Mesangial cell (primary cell): ENCODE data around the gene PADI3. TPM values are rescaled to one million over a fixed set of nuclear protein-coding genes. Genes with fewer than 3 reads are reported as not detected.

Source experiments
- total RNA-seq: library from RNA; depleted of rRNA; stranded (reverse); fragments of >200 nt; gene quantifications from 2 replicates; pipeline ENCODE4 v1.2.3, GENCODE V29; 2015

Gene PADI3, protein sequence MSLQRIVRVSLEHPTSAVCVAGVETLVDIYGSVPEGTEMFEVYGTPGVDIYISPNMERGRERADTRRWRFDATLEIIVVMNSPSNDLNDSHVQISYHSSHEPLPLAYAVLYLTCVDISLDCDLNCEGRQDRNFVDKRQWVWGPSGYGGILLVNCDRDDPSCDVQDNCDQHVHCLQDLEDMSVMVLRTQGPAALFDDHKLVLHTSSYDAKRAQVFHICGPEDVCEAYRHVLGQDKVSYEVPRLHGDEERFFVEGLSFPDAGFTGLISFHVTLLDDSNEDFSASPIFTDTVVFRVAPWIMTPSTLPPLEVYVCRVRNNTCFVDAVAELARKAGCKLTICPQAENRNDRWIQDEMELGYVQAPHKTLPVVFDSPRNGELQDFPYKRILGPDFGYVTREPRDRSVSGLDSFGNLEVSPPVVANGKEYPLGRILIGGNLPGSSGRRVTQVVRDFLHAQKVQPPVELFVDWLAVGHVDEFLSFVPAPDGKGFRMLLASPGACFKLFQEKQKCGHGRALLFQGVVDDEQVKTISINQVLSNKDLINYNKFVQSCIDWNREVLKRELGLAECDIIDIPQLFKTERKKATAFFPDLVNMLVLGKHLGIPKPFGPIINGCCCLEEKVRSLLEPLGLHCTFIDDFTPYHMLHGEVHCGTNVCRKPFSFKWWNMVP
- total RNA-seq, result 0.16 TPM in 1 of 2 replicates, not detected in the other

GRCh38 chr1:17248781-17249180 lies at the start of gene PADI3:
TSS of gene PADI3 (plus strand) at chr1:17249098. CDS start at chr1:17249138, 40 bp downstream.

GRCh38 chr1:17204546-17205440 lies 44.1 kb upstream of the PADI3 start, which contains the start of gene PADI1:
TSS of gene PADI1 (plus strand) at chr1:17205128. CDS start at chr1:17205218, 90 bp downstream.

DNA sequence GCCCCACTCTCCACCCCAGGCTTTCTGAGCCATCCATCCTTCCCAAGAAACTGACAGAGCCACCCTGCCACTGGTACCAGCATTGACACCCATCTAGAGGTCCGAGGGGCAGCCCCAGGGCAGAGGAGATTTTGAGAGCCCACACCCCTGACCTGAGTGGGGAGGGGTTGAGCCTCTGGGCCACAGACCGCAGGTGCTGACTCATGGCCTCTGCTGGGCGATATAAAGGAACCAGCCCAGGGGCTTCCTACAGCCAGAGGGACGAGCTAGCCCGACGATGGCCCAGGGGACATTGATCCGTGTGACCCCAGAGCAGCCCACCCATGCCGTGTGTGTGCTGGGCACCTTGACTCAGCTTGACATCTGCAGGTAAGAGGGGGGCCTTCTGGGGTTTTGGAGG lies 59.0 kb downstream of the PADI3 start, which contains the start of gene PADI4:
Gene PADI4 (plus strand): TSS at position 252 of the 400 bp plus-strand sequence. CDS start 26 bp downstream, at position 278.

Other genes starting within 250 kb of the PADI3 start
- 110 and 150 TPM in 2 replicates for gene ATP13A2, start 237.2 kb upstream of the PADI3 start, total RNA-seq
- gene SDHB, start 195.1 kb upstream of the PADI3 start, total RNA-seq, result 110 and 166 TPM in 2 replicates
- gene PADI2, start 129.6 kb upstream of the PADI3 start, total RNA-seq, result 5.2 and 9.3 TPM in 2 replicates
- 1.3 and 2.4 TPM in 2 replicates for gene PADI1, start 44.0 kb upstream of the PADI3 start, total RNA-seq
- gene PADI4, start 59.1 kb downstream of the PADI3 start, total RNA-seq, result not detected in 2 replicates
- gene PADI6, start 123.1 kb downstream of the PADI3 start, total RNA-seq, result not detected in 2 replicates
- gene RCC2, start 190.6 kb downstream of the PADI3 start, total RNA-seq, result 60.7 and 79.4 TPM in 2 replicates